NAMALWA (cell line): Measurements from ENCODE around the gene RPS27.
"Not testable (repeated sequence)": the region's sequence is repeated elsewhere in the genome, so short reads cannot be mapped to it uniquely, and the experiment has no call there.

ENCODE experiments used
- DNase-seq: peaks from one replicate; pipeline ENCODE4 v3.0.0-alpha.2; 2015; ENCODE audit warnings: low spot score

The RPS27 gene

GRCh38 chr1:153985941-153986761 is 4.4 kb upstream of the RPS27 start, which contains the start of gene RAB13:
Gene RAB13 (minus strand): TSS chr1:153986339. CDS start chr1:153986236, 103 bp downstream.
- no peak for DNase-seq

DNA sequence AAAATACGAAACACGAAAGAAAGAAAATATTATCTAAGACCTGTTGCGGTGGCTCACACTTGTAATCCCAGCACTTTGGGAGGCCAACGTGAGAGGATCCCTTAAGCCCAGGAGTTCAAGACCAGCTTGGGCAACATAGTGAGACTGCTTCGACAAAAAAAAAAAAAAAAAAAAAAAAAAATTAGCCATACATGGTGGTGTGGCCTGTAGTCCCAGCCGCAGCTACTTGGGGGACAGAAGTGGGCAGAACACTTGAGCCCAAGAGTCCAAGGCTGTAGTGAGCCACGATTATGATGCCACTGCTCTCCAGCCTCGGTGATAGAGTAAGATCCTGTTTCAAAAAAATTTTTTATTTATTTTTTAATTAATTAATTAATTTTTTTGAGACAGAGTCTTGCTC is 2.9 kb upstream of the RPS27 start:
- DNase-seq, result no peak

DNA sequence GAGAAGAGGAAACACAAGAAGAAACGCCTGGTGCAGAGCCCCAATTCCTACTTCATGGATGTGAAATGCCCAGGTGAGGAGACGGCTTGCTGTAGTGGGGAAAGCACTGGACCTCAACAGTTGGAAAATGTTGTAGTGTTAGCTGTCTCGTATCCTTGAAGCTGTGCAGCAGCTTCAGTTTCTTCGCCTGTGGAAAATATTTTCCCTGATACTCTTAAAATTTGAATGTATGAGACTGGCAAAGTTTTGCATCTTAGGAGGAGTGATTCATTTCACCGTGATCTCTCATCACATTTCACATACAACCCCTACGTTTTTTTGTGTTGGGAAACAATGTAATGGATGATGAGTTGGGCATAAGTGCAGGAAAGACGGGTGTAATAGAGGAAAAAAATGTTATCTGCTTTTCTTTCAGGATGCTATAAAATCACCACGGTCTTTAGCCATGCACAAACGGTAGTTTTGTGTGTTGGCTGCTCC is 629 bp downstream of the RPS27 start:
- no peak for DNase-seq

DNA sequence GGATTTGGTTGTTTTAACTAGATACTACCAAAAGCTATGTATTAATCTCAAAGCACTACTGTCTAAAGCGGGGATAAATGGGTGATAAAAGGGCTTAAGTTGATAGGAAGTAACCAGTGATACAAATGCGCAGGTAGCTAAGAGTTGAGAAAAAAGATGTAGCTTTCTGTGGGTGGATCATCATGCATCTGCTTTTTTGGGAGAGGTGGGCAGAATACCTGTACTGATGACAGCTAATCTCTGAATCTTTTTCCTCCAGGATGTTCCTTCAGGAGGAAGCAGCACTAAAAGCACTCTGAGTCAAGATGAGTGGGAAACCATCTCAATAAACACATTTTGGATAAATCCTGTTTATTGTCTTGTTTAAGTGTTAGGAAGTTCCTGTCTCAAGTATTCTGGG is 1.2 kb downstream of the RPS27 start:
- no peak for DNase-seq

GRCh38 chr1:153995202-153995601 is 4.6 kb downstream of the RPS27 start:
- DNase-seq, result peak; percentile 48

GRCh38 chr1:153995640-153996039 is 5.1 kb downstream of the RPS27 start:
- no peak for DNase-seq

DNA sequence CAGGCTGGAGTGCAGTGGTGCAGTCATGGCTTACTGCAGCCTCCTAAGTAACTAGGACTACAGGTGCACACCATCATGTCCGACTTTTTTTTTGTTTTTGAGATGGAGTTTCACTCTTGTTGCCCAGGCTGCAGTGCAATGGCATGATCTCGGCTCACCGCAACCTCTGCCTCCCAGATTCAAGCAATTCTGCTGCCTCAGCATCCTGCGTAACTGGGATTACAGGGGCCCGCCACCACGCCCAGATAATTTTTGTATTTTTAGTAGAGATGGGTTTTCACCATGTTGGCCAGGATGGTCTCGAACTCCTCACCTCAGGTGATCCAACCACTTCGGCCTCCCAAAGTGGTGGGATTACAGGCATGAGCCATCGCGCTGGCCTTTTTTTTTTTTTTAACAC is 6.3 kb downstream of the RPS27 start:
- not testable (repeated sequence) for DNase-seq

DNA sequence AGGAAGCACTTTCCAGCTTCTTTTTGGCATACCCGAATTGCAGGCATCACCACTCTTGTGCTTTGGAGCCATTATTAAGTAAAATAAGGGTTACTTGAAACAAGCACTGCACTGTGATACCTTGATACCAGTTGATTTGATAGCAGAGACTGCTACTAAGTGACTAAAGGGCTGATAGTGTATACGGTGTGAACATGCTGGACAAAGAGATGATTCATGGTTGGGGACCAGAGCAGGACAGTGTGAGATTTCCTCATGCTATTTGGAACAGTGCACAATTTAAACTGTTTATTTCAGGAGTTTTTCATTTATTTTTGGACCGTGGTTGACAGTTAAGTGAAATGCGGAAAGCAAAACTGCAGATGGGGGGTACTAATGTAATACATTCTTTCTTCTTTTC is 9.9 kb downstream of the RPS27 start:
- no peak for DNase-seq

- DNase-seq, result no peak
Measured at GRCh38 chr1:154006136-154006535, 15.6 kb downstream of the RPS27 start.

GRCh38 chr1:154012129-154012528 is 21.6 kb downstream of the RPS27 start:
- no peak for DNase-seq

- DNase-seq, result not testable (repeated sequence)
Measured at GRCh38 chr1:154012543-154012942, 22.0 kb downstream of the RPS27 start.

DNA sequence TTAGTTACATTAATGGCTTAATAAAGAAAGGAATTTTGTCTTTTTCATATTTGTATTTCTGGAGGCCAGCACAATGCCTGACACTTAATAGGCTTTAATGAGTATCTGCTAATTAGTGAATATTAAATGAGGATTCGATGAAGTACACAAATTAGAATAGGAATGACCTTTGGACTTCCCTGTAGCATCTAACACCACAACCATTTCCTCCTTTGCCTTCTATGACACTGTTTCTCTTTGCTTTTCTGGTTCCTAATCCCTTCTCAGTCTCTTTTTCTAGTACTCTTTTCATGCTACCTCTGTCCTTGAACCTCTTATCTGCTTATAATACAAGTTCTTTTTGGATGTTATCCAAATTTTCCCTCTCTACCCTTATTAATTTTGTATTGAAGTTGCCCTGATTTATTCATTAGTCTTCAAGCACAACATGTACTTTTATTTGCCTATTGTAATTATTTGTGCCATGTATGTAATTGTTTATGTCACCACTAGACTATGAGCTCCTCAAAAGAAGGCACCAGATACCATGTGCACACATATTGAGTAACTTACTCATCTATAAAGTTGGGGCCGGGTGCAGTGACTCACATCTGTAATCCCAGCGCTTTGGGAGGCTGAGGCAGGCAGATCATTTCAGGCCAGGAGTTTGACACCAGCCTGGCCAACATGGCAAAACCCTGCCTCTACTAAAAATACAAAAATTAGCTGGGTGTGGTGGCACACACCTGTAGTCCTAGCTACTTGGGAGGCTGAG is 23.8 kb downstream of the RPS27 start:
- DNase-seq, result no peak

- DNase-seq, result no peak
Measured at GRCh38 chr1:154019269-154019668, 28.7 kb downstream of the RPS27 start.

- DNase-seq, result no peak
Measured at GRCh38 chr1:154019940-154020339, 29.4 kb downstream of the RPS27 start.

DNA sequence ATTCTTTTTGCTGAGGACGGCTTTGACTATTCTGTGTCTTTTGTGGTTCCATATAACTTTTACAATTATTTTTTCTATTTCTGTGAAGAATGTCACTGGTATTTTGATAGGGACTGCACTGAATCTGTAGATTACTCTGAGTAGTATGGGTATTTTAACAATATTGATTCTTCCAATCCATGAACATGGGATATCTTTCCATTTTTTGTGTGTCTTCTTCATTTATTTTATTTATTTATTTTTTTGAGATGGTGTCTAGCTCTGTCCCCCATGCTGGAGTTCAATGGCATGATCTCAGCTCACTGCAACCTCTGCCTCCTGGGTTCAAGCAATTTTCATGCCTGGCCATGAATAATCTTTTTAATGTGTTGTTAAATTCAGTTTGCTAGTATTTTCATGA is 43.1 kb downstream of the RPS27 start:
- DNase-seq, result not testable (repeated sequence)
